GM18951 (cell line): ENCODE data around the gene TRIM27.
"Not testable (repeated sequence)": the region's sequence is repeated elsewhere in the genome, so short reads cannot be mapped to it uniquely, and the experiment has no call there.

Source experiments
- POLR2A ChIP-seq: IDR thresholded peaks from 4 replicates; pipeline ENCODE4 v1.6.1; 2011; ENCODE audit warnings: mild to moderate bottlenecking; ENCODE audit not compliant: insufficient read length, insufficient read depth; ENCODE audit errors: extremely low read depth
- in situ Hi-C: fragments of 300-500 bp; cut with MboI; formaldehyde crosslinking; loops from one replicate; pipeline ENCODE4 v1.12.0; 2022; ENCODE audit warnings: low sequenced_read_pairs, mixed read lengths, inconsistent platforms; ENCODE audit not compliant: unreplicated experiment

TRIM27 gene

GRCh38 chr6:28923318-28924102 is at the start of gene TRIM27:
TRIM27 (minus strand) TSS chr6:28923985; CDS start chr6:28923632, 353 bp downstream.
- TF ChIP-seq POLR2A: peak; percentile 98
- in situ Hi-C loops: no loop called here

GRCh38 chr6:28970056-28970455 is 46.3 kb upstream of the TRIM27 start:
- in situ Hi-C loops: not testable (repeated sequence)

GRCh38 chr6:28969129-28969528 is 45.3 kb upstream of the TRIM27 start:
- in situ Hi-C loops: no loop called here
- TF ChIP-seq POLR2A: no peak

- in situ Hi-C loops: no loop called here
These were observed 44.7 kb upstream of the TRIM27 start for GRCh38 chr6:28968476-28968875.

GRCh38 chr6:28965706-28966105 is 41.9 kb upstream of the TRIM27 start:
- no peak for TF ChIP-seq POLR2A

More at GRCh38 chr6:28968476-28968875, 44.7 kb upstream of the TRIM27 start:
- no peak for TF ChIP-seq POLR2A

GRCh38 chr6:28960846-28961500 is 37.2 kb upstream of the TRIM27 start:
- no peak for TF ChIP-seq POLR2A
- in situ Hi-C loops: no loop called here

More at GRCh38 chr6:28965706-28966105, 41.9 kb upstream of the TRIM27 start:
- in situ Hi-C loops: no loop called here

- in situ Hi-C loops: not testable (repeated sequence)
These were observed 34.9 kb upstream of the TRIM27 start for GRCh38 chr6:28958561-28959243.

GRCh38 chr6:28957795-28958314 is 34.1 kb upstream of the TRIM27 start:
- in situ Hi-C loops: not testable (repeated sequence)

- in situ Hi-C loops: no loop called here
- TF ChIP-seq POLR2A: no peak
These were observed 32.5 kb upstream of the TRIM27 start for GRCh38 chr6:28956331-28956730.

GRCh38 chr6:28953585-28954258 is 29.9 kb upstream of the TRIM27 start:
- in situ Hi-C loops: no loop called here
- no peak for TF ChIP-seq POLR2A

GRCh38 chr6:28953039-28953584 is 29.3 kb upstream of the TRIM27 start:
- no peak for TF ChIP-seq POLR2A
- in situ Hi-C loops: no loop called here

GRCh38 chr6:28949656-28950195 is 25.9 kb upstream of the TRIM27 start:
- in situ Hi-C loops: not testable (repeated sequence)
